WTC11 (cell line): ENCODE data around the gene ZNF574.

Experiments used
- ATF3 ChIP-seq: sonication (generic); formaldehyde crosslinking; conservative IDR thresholded peaks from 2 replicates; pipeline ENCODE4 v1.8.1; 2022; ENCODE audit warnings: mild to moderate bottlenecking, missing genetic modification reagents
- CTCF ChIP-seq: fragments of 200-600 bp; IDR thresholded peaks from 2 replicates; pipeline ENCODE4 v1.8.0; 2022; ENCODE audit warnings: antibody characterized with exemption
- FOXJ3 ChIP-seq: sonication (generic); formaldehyde crosslinking; IDR thresholded peaks from 2 replicates; pipeline ENCODE4 v1.9.0; 2021; ENCODE audit warnings: missing genetic modification reagents, mild to moderate bottlenecking, borderline replicate concordance
- KAT7 ChIP-seq: sonication (generic); formaldehyde crosslinking; IDR thresholded peaks from 2 replicates; pipeline ENCODE4 v1.8.1; 2023; ENCODE audit warnings: missing genetic modification reagents, mild to moderate bottlenecking, borderline replicate concordance
- TEAD1 ChIP-seq: sonication (generic); formaldehyde crosslinking; IDR thresholded peaks from 2 replicates; pipeline ENCODE4 v1.8.0; 2022; ENCODE audit warnings: mild to moderate bottlenecking, missing genetic modification reagents
- USF1 ChIP-seq: sonication (generic); formaldehyde crosslinking; IDR thresholded peaks from 2 replicates; pipeline ENCODE4 v1.8.0; 2022; ENCODE audit warnings: mild to moderate bottlenecking, missing genetic modification reagents
- ZNF138 ChIP-seq: sonication (generic); formaldehyde crosslinking; conservative IDR thresholded peaks from 2 replicates; pipeline ENCODE4 v1.8.1; 2022; ENCODE audit warnings: mild to moderate bottlenecking, moderate library complexity, missing genetic modification reagents
- TF ChIP-seq, protein P1 (sequence below): sonication (generic); formaldehyde crosslinking; IDR thresholded peaks from 2 replicates; pipeline ENCODE4 v1.8.0; 2022; ENCODE audit warnings: mild to moderate bottlenecking, missing genetic modification reagents
- TF ChIP-seq, protein P2 (sequence below): sonication (generic); formaldehyde crosslinking; IDR thresholded peaks from 2 replicates; pipeline ENCODE4 v1.8.1; 2023; ENCODE audit warnings: mild to moderate bottlenecking, missing genetic modification reagents, moderate library complexity

GRCh38 chr19:42076380-42076944 lies 496 bp downstream of the ZNF574 start:
- TF ChIP-seq FOXJ3 (CRISPR knock-in tag) (no peak), ATF3 (no peak), CTCF (no peak), USF1 (CRISPR knock-in tag) (no peak), TEAD1 (CRISPR knock-in tag) (no peak), ZNF138 (no peak), KAT7 (CRISPR knock-in tag) (no peak)
- TF ChIP-seq, protein P1, sequence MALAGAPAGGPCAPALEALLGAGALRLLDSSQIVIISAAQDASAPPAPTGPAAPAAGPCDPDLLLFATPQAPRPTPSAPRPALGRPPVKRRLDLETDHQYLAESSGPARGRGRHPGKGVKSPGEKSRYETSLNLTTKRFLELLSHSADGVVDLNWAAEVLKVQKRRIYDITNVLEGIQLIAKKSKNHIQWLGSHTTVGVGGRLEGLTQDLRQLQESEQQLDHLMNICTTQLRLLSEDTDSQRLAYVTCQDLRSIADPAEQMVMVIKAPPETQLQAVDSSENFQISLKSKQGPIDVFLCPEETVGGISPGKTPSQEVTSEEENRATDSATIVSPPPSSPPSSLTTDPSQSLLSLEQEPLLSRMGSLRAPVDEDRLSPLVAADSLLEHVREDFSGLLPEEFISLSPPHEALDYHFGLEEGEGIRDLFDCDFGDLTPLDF (CRISPR knock-in tag) = no peak
- TF ChIP-seq, protein P2, sequence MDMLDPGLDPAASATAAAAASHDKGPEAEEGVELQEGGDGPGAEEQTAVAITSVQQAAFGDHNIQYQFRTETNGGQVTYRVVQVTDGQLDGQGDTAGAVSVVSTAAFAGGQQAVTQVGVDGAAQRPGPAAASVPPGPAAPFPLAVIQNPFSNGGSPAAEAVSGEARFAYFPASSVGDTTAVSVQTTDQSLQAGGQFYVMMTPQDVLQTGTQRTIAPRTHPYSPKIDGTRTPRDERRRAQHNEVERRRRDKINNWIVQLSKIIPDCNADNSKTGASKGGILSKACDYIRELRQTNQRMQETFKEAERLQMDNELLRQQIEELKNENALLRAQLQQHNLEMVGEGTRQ (CRISPR knock-in tag) = no peak
